NT2/D1 (cell line): Measurements from ENCODE around the gene AKT2.

Source experiments
- DNase-seq: peaks from one replicate; pipeline ENCODE4 v3.0.0-alpha.2; 2011; ENCODE audit warnings: low read depth, low spot score
- H3K27me3 ChIP-seq: 2 replicates; pipeline ENCODE4 v1.6.0; 2011; ENCODE audit warnings: mild to moderate bottlenecking; ENCODE audit not compliant: insufficient read length, insufficient read depth
- H3K36me3 ChIP-seq: 2 replicates; pipeline ENCODE4 v1.6.1; 2011; ENCODE audit warnings: mild to moderate bottlenecking, low read length, mixed read lengths; ENCODE audit not compliant: insufficient read depth, insufficient read length
- H3K4me1 ChIP-seq: 2 replicates; pipeline ENCODE4 v1.5.1; 2011; ENCODE audit not compliant: insufficient read depth, insufficient read length
- H3K4me3 ChIP-seq: 2 replicates; pipeline ENCODE4 v1.5.1; 2011; ENCODE audit warnings: low read depth; ENCODE audit not compliant: insufficient read length
- H3K9ac ChIP-seq: 2 replicates; pipeline ENCODE4 v1.6.0; 2011; ENCODE audit warnings: low read depth; ENCODE audit not compliant: insufficient read length
- H3K9me3 ChIP-seq: 2 replicates; pipeline ENCODE4 v1.5.1; 2011; ENCODE audit warnings: mild to moderate bottlenecking, low read length; ENCODE audit not compliant: insufficient read depth
- SUZ12 ChIP-seq: IDR thresholded peaks from 2 replicates; pipeline ENCODE4 v1.6.1; 2011; ENCODE audit not compliant: insufficient read length, insufficient read depth; ENCODE audit errors: extremely low read depth
- YY1 ChIP-seq: IDR thresholded peaks from 2 replicates; pipeline ENCODE4 v1.6.1; 2011; ENCODE audit not compliant: insufficient read length, insufficient read depth
- ZNF274 ChIP-seq: IDR thresholded peaks from 2 replicates; pipeline ENCODE4 v1.6.1; 2011; ENCODE audit warnings: mild to moderate bottlenecking, low read depth, low read length

Gene AKT2

GRCh38 chr19:40210889-40211288 is 74.3 kb downstream of the AKT2 start:
- TF ChIP-seq ZNF274 (no peak), SUZ12 (no peak), YY1 (no peak)
- H3K9ac ChIP-seq = no peak overlapping the region
- no peak for DNase-seq
- no peak overlapping the region for H3K4me3 ChIP-seq
- no peaks in the 10 kb centered on the region for H3K27me3 ChIP-seq
- no peaks in the 10 kb centered on the region for H3K9me3 ChIP-seq
- H3K4me1 ChIP-seq = no peaks in the 10 kb centered on the region
- H3K36me3 ChIP-seq = no peaks in the 10 kb centered on the region

- no peak overlapping the region for H3K4me3 ChIP-seq
- H3K36me3 ChIP-seq = peaks cover 13% of the 10 kb centered on the region
- TF ChIP-seq YY1 (no peak), SUZ12 (no peak), ZNF274 (no peak)
- H3K4me1 ChIP-seq = no peaks in the 10 kb centered on the region
- no peak overlapping the region for H3K9ac ChIP-seq
- no peak for DNase-seq
- H3K9me3 ChIP-seq = no peaks in the 10 kb centered on the region; the same call in 1 of the 2 replicates
- no peaks in the 10 kb centered on the region for H3K27me3 ChIP-seq
These were observed 76.5 kb downstream of the AKT2 start for GRCh38 chr19:40208602-40209001.

GRCh38 chr19:40205760-40206159 is 79.4 kb downstream of the AKT2 start:
- TF ChIP-seq SUZ12 = no peak
- no peak for TF ChIP-seq ZNF274
- TF ChIP-seq YY1 = no peak
- peaks cover 17% of the 10 kb centered on the region for H3K36me3 ChIP-seq

GRCh38 chr19:40204381-40204780 is 80.8 kb downstream of the AKT2 start:
- DNase-seq = no peak
- no peak overlapping the region for H3K9ac ChIP-seq

More at GRCh38 chr19:40205760-40206159, 79.4 kb downstream of the AKT2 start:
- H3K9ac ChIP-seq = no peak overlapping the region
- no peaks in the 10 kb centered on the region for H3K27me3 ChIP-seq
- H3K4me1 ChIP-seq = no peaks in the 10 kb centered on the region
- no peak overlapping the region for H3K4me3 ChIP-seq
- DNase-seq = no peak
- no peaks in the 10 kb centered on the region; the same call in 1 of the 2 replicates for H3K9me3 ChIP-seq

GRCh38 chr19:40200341-40201099 is 84.6 kb downstream of the AKT2 start:
- Histone ChIP-seq H3K9ac (no peak overlapping the region), H3K36me3 (peaks cover 21% of the 10 kb centered on the region), H3K4me3 (no peak overlapping the region), H3K4me1 (no peaks in the 10 kb centered on the region), H3K9me3 (no peaks in the 10 kb centered on the region; the same call in 1 of the 2 replicates), H3K27me3 (no peaks in the 10 kb centered on the region)
- DNase-seq = no peak
- TF ChIP-seq SUZ12 = no peak
- no peak for TF ChIP-seq ZNF274
- no peak for TF ChIP-seq YY1

More at GRCh38 chr19:40204381-40204780, 80.8 kb downstream of the AKT2 start:
- Histone ChIP-seq H3K4me3 (no peak overlapping the region), H3K4me1 (no peaks in the 10 kb centered on the region), H3K9me3 (no peaks in the 10 kb centered on the region; the same call in 1 of the 2 replicates), H3K27me3 (no peaks in the 10 kb centered on the region), H3K36me3 (peaks cover 17% of the 10 kb centered on the region)
- TF ChIP-seq ZNF274 (no peak), YY1 (no peak), SUZ12 (no peak)

GRCh38 chr19:40198272-40198990 is 86.7 kb downstream of the AKT2 start:
- DNase-seq = no peak
- Histone ChIP-seq H3K9ac (no peak overlapping the region), H3K4me1 (no peaks in the 10 kb centered on the region), H3K36me3 (peaks cover 6% of the 10 kb centered on the region), H3K9me3 (no peaks in the 10 kb centered on the region), H3K27me3 (no peaks in the 10 kb centered on the region), H3K4me3 (no peak overlapping the region)
- TF ChIP-seq ZNF274 = no peak
- no peak for TF ChIP-seq YY1
- no peak for TF ChIP-seq SUZ12

- Histone ChIP-seq H3K9ac (no peak overlapping the region), H3K27me3 (no peaks in the 10 kb centered on the region), H3K9me3 (no peaks in the 10 kb centered on the region), H3K36me3 (peaks cover 3% of the 10 kb centered on the region), H3K4me1 (peaks cover 7% of the 10 kb centered on the region), H3K4me3 (no peak overlapping the region)
- TF ChIP-seq ZNF274 = no peak
- TF ChIP-seq YY1 = no peak
- no peak for TF ChIP-seq SUZ12
- DNase-seq = no peak
These were observed 91.6 kb downstream of the AKT2 start for GRCh38 chr19:40193587-40193849.
